CD4-positive, alpha-beta T cell (primary cell): ENCODE results near the gene XPO1. TPM values are rescaled to one million over a fixed set of nuclear protein-coding genes. Genes with fewer than 3 reads are reported as not detected.

ENCODE experiments used
- ATAC-seq: fragments of 200-7000 bp; cut with Tn5 transposase; one replicate; pipeline ENCODE4 v1.10.0; 2022; ENCODE audit warnings: mild to moderate bottlenecking; ENCODE audit not compliant: poor library complexity
- CTCF ChIA-PET: fragments of 350-600 bp; sonication (Branson Sonifier 250); formaldehyde crosslinking; loops from one replicate; lab custom pipeline; 2021; ENCODE audit warnings: antibody characterized with exemption, inconsistent platforms; lab: Charles Lee
- POLR2A ChIA-PET: fragments of 350-600 bp; sonication (Branson Sonifier 250); formaldehyde crosslinking; loops from one replicate; lab custom pipeline; 2021; ENCODE audit warnings: antibody characterized with exemption, inconsistent platforms; lab: Charles Lee
- DNase-seq, 14 experiments: peaks; one replicate each; pipeline ENCODE4 v3.0.0-alpha.2; 2013 to 2020; ENCODE audit warnings: mixed read lengths in 2 of 14
- H3K27ac ChIP-seq, 2 donors: one replicate each; pipeline versions ENCODE4 v1.5.1 to v1.7.0; 2013; ENCODE audit warnings: low read length in 2 of 2, low read depth in 1 of 2, mild to moderate bottlenecking in 1 of 2
- H3K27me3 ChIP-seq, 2 experiments: 1 replicate in 1 of 2; 2 replicates in 1 of 2; pipeline versions ENCODE4 v1.6.1 to v1.7.0; 2013; ENCODE audit warnings: low read length in 2 of 2, control low read depth in 1 of 2, mild to moderate bottlenecking in 1 of 2, moderate library complexity in 1 of 2; ENCODE audit not compliant: insufficient read depth in 2 of 2, control insufficient read depth in 1 of 2
- H3K36me3 ChIP-seq: one replicate; pipeline ENCODE4 v1.6.1; 2013; ENCODE audit warnings: low read length, control low read depth; ENCODE audit not compliant: insufficient read depth
- H3K4me1 ChIP-seq: one replicate; pipeline ENCODE4 v1.6.1; 2013; ENCODE audit warnings: low read length, control low read depth; ENCODE audit not compliant: insufficient read depth
- H3K4me3 ChIP-seq: one replicate; pipeline ENCODE4 v1.5.1; 2013; ENCODE audit warnings: mild to moderate bottlenecking, low read length, moderate library complexity
- H3K9me3 ChIP-seq, 2 experiments: 1 replicate in 1 of 2; 2 replicates in 1 of 2; pipeline versions ENCODE4 v1.6.1 to v1.7.0; 2013; ENCODE audit warnings: low read length in 2 of 2, mild to moderate bottlenecking in 2 of 2, control low read depth in 1 of 2, moderate library complexity in 1 of 2; ENCODE audit not compliant: control insufficient read depth in 1 of 2, insufficient read depth in 1 of 2
- H3K27ac Mint-ChIP-seq: one replicate; pipeline ENCODE4 v1.8.0; 2020; ENCODE audit warnings: mixed read lengths
- H3K27me3 Mint-ChIP-seq: one replicate; pipeline ENCODE4 v1.8.0; 2021; ENCODE audit warnings: mixed read lengths
- H3K36me3 Mint-ChIP-seq: one replicate; pipeline ENCODE4 v1.8.0; 2021; ENCODE audit warnings: low read depth, mixed read lengths
- H3K4me1 Mint-ChIP-seq: one replicate; pipeline ENCODE4 v1.8.0; 2021; ENCODE audit warnings: low read depth, mixed read lengths
- H3K4me3 Mint-ChIP-seq: one replicate; pipeline ENCODE4 v1.8.0; 2020; ENCODE audit warnings: mild to moderate bottlenecking, mixed read lengths
- H3K9me3 Mint-ChIP-seq: one replicate; pipeline ENCODE4 v1.8.0; 2020; ENCODE audit warnings: mixed read lengths
- CTCF ChIP-seq: fragments of 200-600 bp; IDR thresholded peaks from one replicate; pipeline ENCODE4 v1.8.0; 2022; ENCODE audit warnings: antibody characterized with exemption, mild to moderate bottlenecking
- intact Hi-C, 2 experiments: fragments of 100-400 bp; cut with DNase I in 1 of 2; cut with micrococcal nuclease in 1 of 2; formaldehyde crosslinking; loops; one replicate each; pipeline versions ENCODE4 v1.15.1 to v1.9.0; 2023 to 2025; cut with DNase I, micrococcal nuclease
- total RNA-seq, 174 experiments: library from RNA in 2 of 174; stranded (reverse) in 2 of 174; gene quantifications; one replicate each; pipeline ENCODE4 v1.2.3 and lab custom pipeline; 2021 to 2026

The XPO1 gene
- total RNA-seq, 2 experiments from 2014 or later = 111 to 118 TPM

- no peaks in the 10 kb centered on the region for H3K4me1 Mint-ChIP-seq
- DNase-seq (no peak), ATAC-seq (no peak)
- no peaks in the 10 kb centered on the region for H3K4me1 ChIP-seq
- no peaks in the 10 kb centered on the region for H3K9me3 Mint-ChIP-seq
- no peaks in the 10 kb centered on the region for H3K36me3 Mint-ChIP-seq
- no peak overlapping the region for H3K27ac Mint-ChIP-seq
- H3K36me3 ChIP-seq = no peaks in the 10 kb centered on the region
- CTCF ChIA-PET = no interaction called here
- intact Hi-C loops = no loop called here
- no peak overlapping the region for H3K4me3 ChIP-seq
- POLR2A ChIA-PET = no interaction called here
- no peak overlapping the region for H3K4me3 Mint-ChIP-seq
- TF ChIP-seq CTCF = no peak
- peaks cover 0 to under 1% of the 10 kb centered on the region in 2 experiments for H3K9me3 ChIP-seq
- no peaks in the 10 kb centered on the region for H3K27me3 Mint-ChIP-seq
- H3K27me3 ChIP-seq = no peaks in the 10 kb centered on the region
- no peak overlapping the region for H3K27ac ChIP-seq
These were observed 28.4 kb upstream of the XPO1 start for GRCh38 chr2:61566566-61566965.

- Mint-ChIP-seq H3K27me3 (no peaks in the 10 kb centered on the region), H3K27ac (no peak overlapping the region), H3K4me3 (no peak overlapping the region), H3K36me3 (no peaks in the 10 kb centered on the region), H3K9me3 (no peaks in the 10 kb centered on the region), H3K4me1 (no peaks in the 10 kb centered on the region)
- TF ChIP-seq CTCF = no peak
- intact Hi-C loops = no loop called here
- ChIA-PET CTCF (no interaction called here), POLR2A (no interaction called here)
- DNase-seq (no peak), ATAC-seq (no peak)
- no peak overlapping the region for H3K27ac ChIP-seq
- no peaks in the 10 kb centered on the region for H3K4me1 ChIP-seq
- no peak overlapping the region for H3K4me3 ChIP-seq
- H3K9me3 ChIP-seq = no peaks in the 10 kb centered on the region
- H3K27me3 ChIP-seq = no peaks in the 10 kb centered on the region
- H3K36me3 ChIP-seq = no peaks in the 10 kb centered on the region
These were observed 24.5 kb upstream of the XPO1 start for GRCh38 chr2:61562615-61563014.

- Histone ChIP-seq H3K27me3 (no peaks in the 10 kb centered on the region), H3K9me3 (no peaks in the 10 kb centered on the region), H3K27ac (no peak overlapping the region), H3K4me1 (no peaks in the 10 kb centered on the region), H3K4me3 (no peak overlapping the region), H3K36me3 (no peaks in the 10 kb centered on the region)
- ChIA-PET CTCF (no interaction called here), POLR2A (no interaction called here)
- Mint-ChIP-seq H3K27ac (no peak overlapping the region), H3K36me3 (no peaks in the 10 kb centered on the region), H3K27me3 (no peaks in the 10 kb centered on the region), H3K4me1 (no peaks in the 10 kb centered on the region), H3K9me3 (no peaks in the 10 kb centered on the region), H3K4me3 (no peak overlapping the region)
- DNase-seq = no peak
- ATAC-seq = no peak
- TF ChIP-seq CTCF = no peak
- intact Hi-C loops = no loop called here
These were observed 20.0 kb upstream of the XPO1 start for GRCh38 chr2:61558160-61558559.
